ENCODE data around the gene DNAH12. TPM values are rescaled to one million over a fixed set of nuclear protein-coding genes. Genes with fewer than 3 reads are reported as not detected.

The DNAH12 gene
- total and polyA plus RNA-seq, 9 of the 15 experiments (the other 6 are each of a cell fraction or from before 2014, with no cell fraction given): 0.01 to 0.04 (median 0.01) TPM; not detected in 5

GRCh38 chr3:57436195-57436761, 107.9 kb downstream of the DNAH12 start:
- FAIRE-seq (no peak), ATAC-seq (no peak), DNase-seq (ENCODE audit: extremely low read depth in 1 of 4, low spot score in 3 of 4) (peak in 1 of 4 experiments; percentile 17)
- POLR2A ChIA-PET: no interaction called here
- Histone ChIP-seq H3K4me3 (no peak overlapping the region), H2AFZ (ENCODE audit: low read depth, low read length) (no peak overlapping the region), H3K4me1 (replicated peaks in 1 of 2; ENCODE audit: control insufficient read depth in 2 of 2, insufficient read depth in 2 of 2, low read length in 2 of 2) (no peaks in the 10 kb centered on the region), H3K27me3 (ENCODE audit: control insufficient read depth in 2 of 2, insufficient read depth in 2 of 2, low read length in 2 of 2) (no peaks in the 10 kb centered on the region), H3K9ac (ENCODE audit: insufficient read depth in 1 of 2, low read depth in 2 of 2, low read length in 2 of 2) (no peak overlapping the region), H4K20me1 (replicated peaks; ENCODE audit: control insufficient read depth, insufficient read depth, low read length) (no peaks in the 10 kb centered on the region), H3K36me3 (ENCODE audit: control insufficient read depth, insufficient read depth, low read length) (no peaks in the 10 kb centered on the region), H3K79me2 (ENCODE audit: control insufficient read depth, insufficient read depth, low read length) (no peaks in the 10 kb centered on the region), H3K4me2 (ENCODE audit: insufficient read depth, low read length) (no peak overlapping the region), H3K9me3 (replicated peaks; ENCODE audit: control insufficient read depth, insufficient read depth, low read depth, low read length) (no peaks in the 10 kb centered on the region), H3K27ac (ENCODE audit: extremely low read depth, low read depth, low read length) (no peak overlapping the region), H3K9me1 (ENCODE audit: control insufficient read depth, insufficient read depth, low read length) (no peaks in the 10 kb centered on the region)
- WGBS (ENCODE audit: insufficient coverage, low coverage, missing lambda C conversion rate): 18% methylated on average over 1 of the region's 1 CpG
- no peak for TF ChIP-seq SMARCB1 (IDR thresholded peaks at IDR 0.05; ENCODE audit: insufficient read length, low read depth)
- no peak for TF ChIP-seq ETV5 (CRISPR knock-in tag; IDR thresholded peaks at IDR 0.05; ENCODE audit: low read depth)
- no peak for TF ChIP-seq ZFPM2 (CRISPR knock-in tag; IDR thresholded peaks at IDR 0.05)
- BruUV-seq (replicated peaks): no TSS peak
- in situ Hi-C loops (cut with MboI) (no loop called here), intact Hi-C loops (cut with micrococcal nuclease) (no loop called here)
- CTCF ChIA-PET (ENCODE audit: low intra/inter-chr PET ratio): no interaction called here

GRCh38 chr3:57434041-57434440, 110.1 kb downstream of the DNAH12 start:
- Histone ChIP-seq H3K4me3 (no peak overlapping the region), H3K4me2 (ENCODE audit: insufficient read depth, low read length) (no peak overlapping the region), H3K36me3 (ENCODE audit: control insufficient read depth, insufficient read depth, low read length) (no peaks in the 10 kb centered on the region), H3K9me1 (ENCODE audit: control insufficient read depth, insufficient read depth, low read length) (no peaks in the 10 kb centered on the region), H3K4me1 (replicated peaks in 1 of 2; ENCODE audit: control insufficient read depth in 2 of 2, insufficient read depth in 2 of 2, low read length in 2 of 2) (no peaks in the 10 kb centered on the region), H3K9ac (ENCODE audit: insufficient read depth in 1 of 2, low read depth in 2 of 2, low read length in 2 of 2) (no peak overlapping the region), H4K20me1 (replicated peaks; ENCODE audit: control insufficient read depth, insufficient read depth, low read length) (no peaks in the 10 kb centered on the region), H2AFZ (ENCODE audit: low read depth, low read length) (no peak overlapping the region), H3K79me2 (ENCODE audit: control insufficient read depth, insufficient read depth, low read length) (no peaks in the 10 kb centered on the region), H3K27me3 (ENCODE audit: control insufficient read depth in 2 of 2, insufficient read depth in 2 of 2, low read length in 2 of 2) (peaks cover 0 to 3% of the 10 kb centered on the region in 2 experiments; a peak in 1 of 5 replicates), H3K27ac (ENCODE audit: extremely low read depth, low read depth, low read length) (no peak overlapping the region), H3K9me3 (replicated peaks; ENCODE audit: control insufficient read depth, insufficient read depth, low read depth, low read length) (no peaks in the 10 kb centered on the region)
- WGBS (ENCODE audit: insufficient coverage, low coverage, missing lambda C conversion rate): 10% methylated on average over 4 of the region's 4 CpGs
- ChIA-PET POLR2A (interaction anchor here (0.5 kb wide), 1 partner anchor 9 kb away, joined by 3 read pairs; no protein-coding TSS in a partner anchor), CTCF (ENCODE audit: low intra/inter-chr PET ratio) (no interaction called here)
- BruUV-seq (replicated peaks): no TSS peak
- intact Hi-C loops (cut with micrococcal nuclease): no loop called here
- FAIRE-seq: no peak
- ATAC-seq: no peak
- DNase-seq (ENCODE audit: extremely low read depth in 1 of 4, low spot score in 3 of 4): peak in 1 of 4 experiments; percentile 11
- in situ Hi-C loops (cut with MboI): no loop called here
- TF ChIP-seq EGR1 (conservative IDR thresholded peaks at IDR 0.05): no peak
- no peak for TF ChIP-seq ZNF146 (CRISPR knock-in tag; IDR thresholded peaks at IDR 0.05; ENCODE audit: unreplicated experiment)
- TF ChIP-seq TSHZ1 (CRISPR knock-in tag; IDR thresholded peaks at IDR 0.05): no peak
- no peak for TF ChIP-seq RFX5 (IDR thresholded peaks at IDR 0.05; ENCODE audit: low read depth, low read length)
- TF ChIP-seq CHCHD3 (CRISPR knock-in tag; IDR thresholded peaks at IDR 0.05): no peak
- TF ChIP-seq THRB (CRISPR knock-in tag; conservative IDR thresholded peaks at IDR 0.05): no peak
- TF ChIP-seq GTF2E2 (tag; IDR thresholded peaks at IDR 0.05): no peak
